Common myeloid progenitor, CD34-positive (primary cell): ENCODE data around the gene BRINP1.
"Not testable (repeated sequence)": the region's sequence is repeated elsewhere in the genome, so short reads cannot be mapped to it uniquely, and the experiment has no call there.

ENCODE experiments used
- CTCF ChIA-PET: fragments of 350-600 bp; sonication (Branson Sonifier 250); formaldehyde crosslinking; loops from one replicate; lab custom pipeline; 2021; ENCODE audit warnings: antibody characterized with exemption; lab: Charles Lee
- POLR2A ChIA-PET: fragments of 350-600 bp; sonication (Branson Sonifier 250); formaldehyde crosslinking; loops from one replicate; lab custom pipeline; 2021; ENCODE audit warnings: antibody characterized with exemption; lab: Charles Lee
- DNase-seq, 3 donors: peaks; one replicate each; pipeline versions ENCODE4 v3.0.0 to v3.0.0-alpha.2; 2013
- H3K27ac ChIP-seq, 2 experiments: 1 replicate in 1 of 2; 2 replicates in 1 of 2; pipeline ENCODE4 v1.7.0; 2013; ENCODE audit warnings: inconsistent platforms in 2 of 2, low read length in 2 of 2, mild to moderate bottlenecking in 2 of 2, low read depth in 1 of 2, moderate library complexity in 1 of 2; ENCODE audit not compliant: severe bottlenecking in 2 of 2, insufficient read depth in 1 of 2, poor library complexity in 1 of 2
- H3K27me3 ChIP-seq, 5 experiments: replicated peaks in 2 of 5; 1 replicate in 3 of 5; 2 replicates in 2 of 5; pipeline versions ENCODE4 v1.6.1 to v1.7.0; 2013; ENCODE audit warnings: low read length in 4 of 5, mild to moderate bottlenecking in 2 of 5, moderate library complexity in 2 of 5, inconsistent platforms in 1 of 5; ENCODE audit not compliant: insufficient read depth in 5 of 5, control insufficient read depth in 4 of 5
- H3K36me3 ChIP-seq, 4 experiments: 1 replicate in 2 of 4; 2 replicates in 2 of 4; pipeline versions ENCODE4 v1.6.1 to v1.7.0; 2013; ENCODE audit warnings: low read length in 3 of 4, control low read depth in 1 of 4, mild to moderate bottlenecking in 1 of 4; ENCODE audit not compliant: control insufficient read depth in 4 of 4, insufficient read depth in 4 of 4
- H3K4me1 ChIP-seq, 4 experiments: 1 replicate in 3 of 4; 2 replicates in 1 of 4; pipeline versions ENCODE4 v1.6.1 to v1.7.1; 2013; ENCODE audit warnings: low read length in 3 of 4, mild to moderate bottlenecking in 3 of 4, control low read depth in 1 of 4, inconsistent platforms in 1 of 4, moderate library complexity in 1 of 4; ENCODE audit not compliant: control insufficient read depth in 4 of 4, insufficient read depth in 4 of 4; ENCODE audit errors: control extremely low read depth in 1 of 4
- H3K4me3 ChIP-seq, 7 experiments: 1 replicate in 4 of 7; 2 replicates in 3 of 7; pipeline versions ENCODE4 v1.5.1 to v1.7.0; 2013; ENCODE audit warnings: mild to moderate bottlenecking in 7 of 7, low read length in 6 of 7, moderate library complexity in 6 of 7, inconsistent platforms in 2 of 7, low read depth in 2 of 7, control low read depth in 1 of 7; ENCODE audit not compliant: insufficient read depth in 4 of 7, control insufficient read depth in 1 of 7; ENCODE audit errors: extremely low read depth in 1 of 7
- H3K9me3 ChIP-seq, 5 experiments: 1 replicate in 4 of 5; 2 replicates in 1 of 5; pipeline versions ENCODE4 v1.6.1 to v1.7.1; 2013; ENCODE audit warnings: low read length in 4 of 5, mild to moderate bottlenecking in 2 of 5, inconsistent platforms in 1 of 5, low read depth in 1 of 5, moderate library complexity in 1 of 5; ENCODE audit not compliant: control insufficient read depth in 4 of 5, insufficient read depth in 2 of 5; ENCODE audit errors: control extremely low read depth in 1 of 5
- WGBS: methylation state at CpG from one replicate; pipeline ENCODE4 v1.1.5; 2013; ENCODE audit not compliant: insufficient coverage; 5-methylcytosine and 5-hydroxymethylcytosine counted together

BRINP1 gene

DNA sequence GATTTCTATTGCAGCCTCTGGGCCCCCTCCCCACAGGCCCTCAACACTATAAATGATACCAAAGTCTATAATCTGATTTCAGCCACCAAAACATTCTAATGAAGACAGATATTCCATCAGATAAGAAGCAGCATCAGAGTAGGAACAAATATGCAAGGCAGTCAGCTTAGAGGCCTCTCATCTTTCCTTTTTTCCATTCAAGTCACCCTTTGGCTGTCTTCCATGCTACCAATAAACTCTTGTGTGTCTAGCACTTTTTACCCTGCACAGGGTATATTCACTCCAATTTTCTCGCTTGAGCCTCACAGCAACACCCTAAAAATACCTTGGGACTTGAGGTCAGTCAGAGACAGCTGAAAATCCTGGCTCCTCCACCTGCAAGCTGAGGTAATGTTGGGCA lies 193.7 kb downstream of the BRINP1 start:
- H3K9me3 ChIP-seq: no peaks in the 10 kb centered on the region
- DNase-seq: no peak
- H3K27me3 ChIP-seq: no peaks in the 10 kb centered on the region
- no peak overlapping the region for H3K27ac ChIP-seq
- no peaks in the 10 kb centered on the region for H3K36me3 ChIP-seq
- ChIA-PET CTCF (no interaction called here), POLR2A (no interaction called here)
- no peak overlapping the region for H3K4me3 ChIP-seq
- 100% methylated on average over 1 of the region's 1 CpG for WGBS
- H3K4me1 ChIP-seq: no peaks in the 10 kb centered on the region

DNA sequence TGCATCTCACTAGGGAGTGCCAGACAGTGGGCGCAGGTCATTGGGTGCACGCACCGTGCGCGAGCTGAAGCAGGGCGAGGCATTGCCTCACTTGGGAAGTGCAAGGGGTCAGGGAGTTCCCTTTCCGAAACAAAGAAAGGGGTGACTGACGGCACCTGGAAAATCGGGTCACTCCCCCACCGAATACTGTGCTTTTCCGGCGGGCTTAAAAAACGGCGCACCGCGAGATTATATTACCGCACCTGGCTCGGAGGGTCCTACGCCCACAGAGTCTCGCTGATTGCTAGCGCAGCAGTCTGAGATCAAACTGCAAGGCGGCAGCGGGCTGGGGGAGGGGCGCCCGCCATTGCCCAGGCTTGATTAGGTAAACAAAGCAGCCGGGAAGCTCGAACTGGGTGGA lies 200.0 kb downstream of the BRINP1 start:
- WGBS: 52% methylated on average over 17 of the region's 27 CpGs
- H3K27me3 ChIP-seq, DNase-seq, H3K4me1 ChIP-seq, CTCF ChIA-PET, H3K36me3 ChIP-seq, H3K4me3 ChIP-seq, H3K27ac ChIP-seq, POLR2A ChIA-PET, H3K9me3 ChIP-seq: not testable (repeated sequence)

DNA sequence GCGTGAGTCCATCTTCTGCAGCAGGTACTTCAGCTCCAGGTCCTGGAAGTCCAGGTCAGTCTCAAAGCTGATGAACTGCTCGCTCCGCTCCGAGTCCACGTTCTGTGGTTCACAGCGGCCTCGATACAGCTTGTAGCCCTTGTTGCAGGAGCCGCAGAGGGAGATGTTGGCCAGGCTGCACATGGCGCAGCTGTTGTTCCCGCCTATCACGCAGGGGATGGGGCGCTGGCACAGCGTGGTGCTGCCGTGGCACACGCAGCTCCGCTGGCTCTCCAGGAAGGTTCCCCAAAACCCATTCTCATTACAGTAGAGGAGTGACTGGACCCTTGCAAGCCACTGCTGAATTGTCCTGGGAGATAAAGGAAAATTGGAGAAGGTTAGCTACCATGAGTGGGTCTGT lies 201.4 kb downstream of the BRINP1 start:
- POLR2A ChIA-PET: no interaction called here
- H3K36me3 ChIP-seq: no peaks in the 10 kb centered on the region

DNA sequence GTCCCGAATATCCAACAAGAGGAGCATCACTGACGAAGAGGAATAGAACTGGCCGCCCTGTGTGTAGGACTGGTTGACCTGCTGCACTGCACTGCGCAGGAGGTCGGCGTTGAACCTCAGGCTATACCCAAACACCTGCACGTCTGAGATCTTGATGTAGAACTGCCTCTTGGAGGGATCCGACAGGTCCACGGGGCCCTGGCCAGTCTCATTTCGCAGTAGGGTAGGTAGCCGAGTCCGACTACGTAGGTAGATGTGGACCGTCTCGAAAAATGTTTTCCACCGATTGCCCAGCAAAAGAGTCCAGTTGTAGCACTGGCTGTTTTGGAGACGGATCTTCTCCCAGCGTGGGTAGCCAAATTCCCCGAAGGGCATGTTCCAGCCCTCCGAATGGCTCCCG lies 202.0 kb downstream of the BRINP1 start:
- Histone ChIP-seq H3K36me3 (no peaks in the 10 kb centered on the region), H3K9me3 (no peaks in the 10 kb centered on the region), H3K27me3 (no peaks in the 10 kb centered on the region), H3K4me3 (no peak overlapping the region), H3K4me1 (no peaks in the 10 kb centered on the region), H3K27ac (no peak overlapping the region)
- DNase-seq: no peak
- WGBS: 95% methylated on average over 21 of the region's 21 CpGs
- CTCF ChIA-PET: no interaction called here
- POLR2A ChIA-PET: no interaction called here

More for the DNA sequence above, 201.4 kb downstream of the BRINP1 start:
- 98% methylated on average over 11 of the region's 16 CpGs for WGBS
- H3K9me3 ChIP-seq: no peaks in the 10 kb centered on the region
- H3K4me1 ChIP-seq: no peaks in the 10 kb centered on the region
- H3K27ac ChIP-seq: no peak overlapping the region
- no peak for DNase-seq
- no peaks in the 10 kb centered on the region for H3K27me3 ChIP-seq
- no peak overlapping the region for H3K4me3 ChIP-seq
- CTCF ChIA-PET: no interaction called here

DNA sequence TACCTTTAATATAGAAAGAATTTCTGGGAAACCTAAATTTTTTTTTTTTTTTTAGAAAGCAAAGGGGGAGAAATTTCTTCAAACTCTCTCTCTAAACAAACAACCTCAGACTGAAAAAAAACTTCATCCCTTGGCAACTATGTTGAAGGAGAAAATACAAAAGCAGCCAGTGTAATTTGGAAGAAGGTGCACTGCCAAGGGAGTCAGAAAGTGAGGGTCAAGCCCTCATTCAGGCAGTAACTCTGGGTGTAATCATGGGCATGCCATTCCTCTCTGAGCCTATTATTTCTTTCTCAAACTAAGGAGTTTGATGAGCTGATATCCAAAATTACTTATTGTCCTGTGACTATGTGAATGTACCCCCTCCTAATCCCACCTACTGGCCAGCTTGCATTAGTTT lies 203.1 kb downstream of the BRINP1 start:
- no peaks in the 10 kb centered on the region for H3K36me3 ChIP-seq
- DNase-seq: no peak
- no peak overlapping the region for H3K4me3 ChIP-seq
- ChIA-PET POLR2A (no interaction called here), CTCF (no interaction called here)
- no peak overlapping the region for H3K27ac ChIP-seq
- H3K27me3 ChIP-seq: no peaks in the 10 kb centered on the region
- H3K4me1 ChIP-seq: no peaks in the 10 kb centered on the region
- no peaks in the 10 kb centered on the region for H3K9me3 ChIP-seq

DNA sequence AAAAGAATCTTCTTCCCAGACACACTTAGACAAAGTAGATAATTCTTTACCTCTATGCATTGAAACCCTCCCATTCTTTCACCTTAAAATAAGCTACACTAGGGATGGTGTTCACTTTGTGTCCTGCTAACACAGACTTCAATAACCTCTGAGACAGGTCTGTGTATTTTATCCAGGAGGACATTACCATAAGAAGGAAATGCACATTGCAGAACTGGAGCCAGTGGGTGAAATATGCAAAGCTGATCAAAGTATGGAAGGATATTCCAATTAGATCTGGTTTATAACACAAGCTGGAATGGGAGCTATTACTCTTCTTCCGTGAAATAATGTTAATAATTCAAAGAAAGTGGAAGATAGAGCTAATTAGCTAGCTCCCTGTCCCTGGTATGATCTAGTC lies 204.1 kb downstream of the BRINP1 start:
- WGBS: 100% methylated on average over 1 of the region's 1 CpG
- no peaks in the 10 kb centered on the region for H3K27me3 ChIP-seq
- POLR2A ChIA-PET: interaction anchor here (0.9 kb wide), 1 partner anchor 234 kb away, joined by 5 read pairs; no protein-coding TSS in a partner anchor

DNA sequence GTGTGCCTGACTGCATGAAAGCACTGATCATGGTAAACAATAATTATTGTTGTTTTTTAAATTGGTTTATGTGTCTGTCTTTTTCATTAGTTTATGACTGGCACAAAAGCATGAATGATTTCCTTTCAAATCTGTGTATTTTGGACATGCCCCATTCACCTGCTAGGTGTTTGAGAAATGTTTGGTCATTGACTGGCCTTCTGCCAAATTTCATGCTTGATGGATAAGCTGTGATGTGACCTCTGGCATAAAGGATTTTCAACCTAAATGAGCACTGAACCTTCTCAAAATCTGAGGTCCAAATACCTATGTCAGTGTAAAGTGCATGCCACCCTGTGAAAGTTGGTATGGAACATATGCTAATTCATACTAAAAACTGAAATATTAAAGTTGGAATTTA lies 204.5 kb downstream of the BRINP1 start:
- POLR2A ChIA-PET: interaction anchor here (0.9 kb wide), 1 partner anchor 234 kb away, joined by 5 read pairs; no protein-coding TSS in a partner anchor

More for the DNA sequence above, 204.1 kb downstream of the BRINP1 start:
- Histone ChIP-seq H3K9me3 (no peaks in the 10 kb centered on the region), H3K36me3 (no peaks in the 10 kb centered on the region), H3K4me1 (no peaks in the 10 kb centered on the region), H3K27ac (no peak overlapping the region), H3K4me3 (no peak overlapping the region)
- CTCF ChIA-PET: no interaction called here
- no peak for DNase-seq

More for the DNA sequence above, 204.5 kb downstream of the BRINP1 start:
- DNase-seq: no peak
- Histone ChIP-seq H3K36me3 (no peaks in the 10 kb centered on the region), H3K4me1 (no peaks in the 10 kb centered on the region), H3K27ac (no peak overlapping the region), H3K9me3 (no peaks in the 10 kb centered on the region), H3K27me3 (no peaks in the 10 kb centered on the region), H3K4me3 (no peak overlapping the region)
- CTCF ChIA-PET: no interaction called here
